ENCODE results near the gene MAGEB17. TPM values are rescaled to one million over a fixed set of nuclear protein-coding genes. Genes with fewer than 3 reads are reported as not detected.

The MAGEB17 gene
- total and polyA plus RNA-seq, 9 of the 15 experiments (the other 6 are each of a cell fraction or from before 2014, with no cell fraction given) = 0.07 to 0.45 (median 0.14) TPM; not detected in 1

GRCh38 chrX:16171944-16172343, 4.7 kb downstream of the MAGEB17 start:
- BruUV-seq (replicated peaks) = no TSS peak
- Histone ChIP-seq H3K27ac (ENCODE audit: extremely low read depth, low read depth, low read length) (no peak overlapping the region), H3K4me1 (replicated peaks in 1 of 2; ENCODE audit: control insufficient read depth in 2 of 2, insufficient read depth in 2 of 2, low read length in 2 of 2) (no peaks in the 10 kb centered on the region), H3K9ac (ENCODE audit: insufficient read depth in 1 of 2, low read depth in 2 of 2, low read length in 2 of 2) (no peak overlapping the region), H3K36me3 (ENCODE audit: control insufficient read depth, insufficient read depth, low read length) (no peaks in the 10 kb centered on the region), H3K79me2 (ENCODE audit: control insufficient read depth, insufficient read depth, low read length) (no peaks in the 10 kb centered on the region), H3K9me1 (ENCODE audit: control insufficient read depth, insufficient read depth, low read length) (no peaks in the 10 kb centered on the region), H3K4me3 (no peak overlapping the region), H3K9me3 (replicated peaks; ENCODE audit: control insufficient read depth, insufficient read depth, low read depth, low read length) (no peaks in the 10 kb centered on the region), H3K27me3 (ENCODE audit: control insufficient read depth in 2 of 2, insufficient read depth in 2 of 2, low read length in 2 of 2) (no peaks in the 10 kb centered on the region), H4K20me1 (replicated peaks; ENCODE audit: control insufficient read depth, insufficient read depth, low read length) (no peaks in the 10 kb centered on the region), H3K4me2 (ENCODE audit: insufficient read depth, low read length) (no peak overlapping the region), H2AFZ (ENCODE audit: low read depth, low read length) (no peak overlapping the region)
- FAIRE-seq (no peak), ATAC-seq (no peak), DNase-seq (ENCODE audit: extremely low read depth in 1 of 4, low spot score in 3 of 4) (no peak)
- POLR2A ChIA-PET = no interaction called here
- in situ Hi-C loops (cut with MboI) (no loop called here), intact Hi-C loops (cut with micrococcal nuclease) (no loop called here)
- TF ChIP-seq RHOXF2B (CRISPR knock-in tag; conservative IDR thresholded peaks at IDR 0.05) (no peak), RBBP5 (IDR thresholded peaks at IDR 0.05; ENCODE audit: borderline replicate concordance, insufficient read depth, low read length, poor library complexity, severe bottlenecking) (no peak), HDAC6 (IDR thresholded peaks at IDR 0.05; ENCODE audit: low read depth, low read length) (no peak), ZFP91 (CRISPR knock-in tag; IDR thresholded peaks at IDR 0.05) (no peak), ZFX (CRISPR knock-in tag; IDR thresholded peaks at IDR 0.05) (no peak), PPARD (CRISPR knock-in tag; IDR thresholded peaks at IDR 0.05) (no peak), MCM5 (IDR thresholded peaks at IDR 0.05; ENCODE audit: low read depth) (no peak), ZNF696 (CRISPR knock-in tag; conservative IDR thresholded peaks at IDR 0.05) (no peak), MYNN (IDR thresholded peaks at IDR 0.05) (no peak), MYNN (CRISPR knock-in tag; IDR thresholded peaks at IDR 0.05) (no peak)
- CTCF ChIA-PET (ENCODE audit: low intra/inter-chr PET ratio) = no interaction called here
- WGBS (ENCODE audit: insufficient coverage, low coverage, missing lambda C conversion rate) = 7% methylated on average over 2 of the region's 4 CpGs

Data from K562 (cell line).